CD14-positive monocyte (primary cell): ENCODE results near the gene PLXDC1. TPM values are rescaled to one million over a fixed set of nuclear protein-coding genes. Genes with fewer than 3 reads are reported as not detected.

Experiments used
- DNase-seq, 3 donors: peaks; one replicate each; pipeline ENCODE4 v3.0.0-alpha.2; 2011 to 2022
- H2AFZ ChIP-seq: 2 replicates; pipeline ENCODE4 v1.6.0; 2012; ENCODE audit warnings: mild to moderate bottlenecking, low read depth, low read length, inconsistent platforms; ENCODE audit not compliant: insufficient read depth, poor library complexity, severe bottlenecking
- H3K27ac ChIP-seq, 2 donors: 1 replicate in 1 of 2; 2 replicates in 1 of 2; pipeline ENCODE4 v1.5.1; 2012 to 2013; ENCODE audit warnings: low read length in 2 of 2, control low read depth in 1 of 2, inconsistent platforms in 1 of 2, low read depth in 1 of 2, mild to moderate bottlenecking in 1 of 2
- H3K27me3 ChIP-seq, 2 donors: one replicate each; pipeline versions ENCODE4 v1.6.0 to v1.6.1; 2011 to 2013; ENCODE audit warnings: low read length in 2 of 2; ENCODE audit not compliant: control insufficient read depth in 2 of 2, insufficient read depth in 2 of 2
- H3K36me3 ChIP-seq, 2 donors: replicated peaks in 1 of 2; 1 replicate in 1 of 2; 2 replicates in 1 of 2; pipeline versions ENCODE4 v1.5.1 to v1.6.1; 2012 to 2013; ENCODE audit warnings: low read length in 2 of 2, control low read depth in 1 of 2, inconsistent platforms in 1 of 2, mild to moderate bottlenecking in 1 of 2; ENCODE audit not compliant: insufficient read depth in 2 of 2, control insufficient read depth in 1 of 2
- H3K4me1 ChIP-seq, 2 donors: 1 replicate in 1 of 2; 2 replicates in 1 of 2; pipeline versions ENCODE4 v1.5.1 to v1.6.1; 2012 to 2013; ENCODE audit warnings: low read length in 2 of 2, control low read depth in 1 of 2, inconsistent platforms in 1 of 2, mild to moderate bottlenecking in 1 of 2, moderate library complexity in 1 of 2; ENCODE audit not compliant: insufficient read depth in 2 of 2, control insufficient read depth in 1 of 2
- H3K4me2 ChIP-seq: replicated peaks from 2 replicates; pipeline ENCODE3; 2012; ENCODE audit warnings: low read length, moderate library complexity, mild to moderate bottlenecking; ENCODE audit not compliant: poor library complexity, severe bottlenecking; ENCODE audit errors: extremely low read depth
- H3K4me3 ChIP-seq, 3 experiments: fragments of 200-600 bp in 1 of 3; sonication (generic) in 1 of 3; replicated peaks in 1 of 3; 1 replicate in 2 of 3; 2 replicates in 1 of 3; pipeline ENCODE4 v1.5.1; 2011 to 2013; ENCODE audit warnings: low read length in 3 of 3, mild to moderate bottlenecking in 3 of 3, control low read depth in 2 of 3, low read depth in 2 of 3, inconsistent platforms in 1 of 3, moderate library complexity in 1 of 3
- H3K79me2 ChIP-seq: 2 replicates; pipeline ENCODE4 v1.6.0; 2012; ENCODE audit warnings: mild to moderate bottlenecking, control low read depth, inconsistent platforms, low read length, moderate library complexity; ENCODE audit not compliant: insufficient read depth
- H3K9ac ChIP-seq: 2 replicates; pipeline ENCODE4 v1.6.0; 2017; ENCODE audit warnings: low read length, mild to moderate bottlenecking; ENCODE audit not compliant: insufficient read depth, poor library complexity, severe bottlenecking
- H3K9me3 ChIP-seq, 2 donors: replicated peaks in 1 of 2; 1 replicate in 1 of 2; 2 replicates in 1 of 2; pipeline versions ENCODE4 v1.5.1 to v1.6.1; 2012 to 2013; ENCODE audit warnings: low read length in 2 of 2, control low read depth in 1 of 2; ENCODE audit not compliant: control insufficient read depth in 1 of 2, insufficient read depth in 1 of 2
- H4K20me1 ChIP-seq: 2 replicates; pipeline ENCODE4 v1.6.0; 2012; ENCODE audit warnings: mild to moderate bottlenecking, low read length, control low read depth, moderate library complexity; ENCODE audit not compliant: insufficient read depth
- H3K27ac Mint-ChIP-seq, 7 donors: one replicate each; pipeline ENCODE4 v1.8.0; 2020; ENCODE audit warnings: mild to moderate bottlenecking in 7 of 7, mixed read lengths in 7 of 7, moderate library complexity in 6 of 7, inconsistent platforms in 2 of 7
- H3K27me3 Mint-ChIP-seq, 3 donors: one replicate each; pipeline ENCODE4 v1.8.0; 2021 to 2022; ENCODE audit warnings: low read depth in 3 of 3, mild to moderate bottlenecking in 3 of 3, mixed read lengths in 3 of 3, moderate library complexity in 3 of 3, inconsistent platforms in 1 of 3
- H3K36me3 Mint-ChIP-seq, 2 donors: one replicate each; pipeline ENCODE4 v1.8.0; 2020; ENCODE audit warnings: mixed read lengths in 2 of 2, inconsistent platforms in 1 of 2, mild to moderate bottlenecking in 1 of 2
- H3K4me1 Mint-ChIP-seq: one replicate; pipeline ENCODE4 v1.8.0; 2020; ENCODE audit warnings: mild to moderate bottlenecking, mixed read lengths
- H3K4me3 Mint-ChIP-seq, 2 donors: one replicate each; pipeline ENCODE4 v1.8.0; 2020; ENCODE audit warnings: mild to moderate bottlenecking in 2 of 2, mixed read lengths in 2 of 2, moderate library complexity in 1 of 2
- H3K9me3 Mint-ChIP-seq, 7 donors: one replicate each; pipeline ENCODE4 v1.8.0; 2020 to 2022; ENCODE audit warnings: mixed read lengths in 7 of 7, mild to moderate bottlenecking in 6 of 7, moderate library complexity in 6 of 7, inconsistent platforms in 2 of 7
- CTCF ChIP-seq: fragments of 200-600 bp; IDR thresholded peaks from one replicate; pipeline ENCODE4 v1.8.0; 2022; ENCODE audit warnings: antibody characterized with exemption, mild to moderate bottlenecking
- WGBS: methylation state at CpG from one replicate; pipeline ENCODE4 v1.1.5; 2013; ENCODE audit warnings: missing lambda C conversion rate; ENCODE audit not compliant: insufficient coverage; 5-methylcytosine and 5-hydroxymethylcytosine counted together
- intact Hi-C, 2 donors: fragments of 100-400 bp; cut with micrococcal nuclease; formaldehyde crosslinking; loops; one replicate each; pipeline versions ENCODE4 v1.15.0 to v1.15.1; 2023
- polyA plus RNA-seq, 3 donors: library from polyadenylated mRNA; depleted of rRNA in 1 of 3; unstranded in 2 of 3; stranded (reverse) in 1 of 3; fragments of 300-500 nt in 2 of 3; fragments of >200 nt in 1 of 3; fragmentation: Illumina TruSeq in 2 of 3; gene quantifications; 1 replicate in 2 of 3; 2 replicates in 1 of 3; pipeline ENCODE4 v1.2.3, GENCODE V29; 2012 to 2021

Gene PLXDC1
- polyA plus RNA-seq, 3 donors = 0.21 TPM; not detected in 2

- WGBS = 87% methylated on average over 22 of the region's 23 CpGs
- no peak overlapping the region for H3K4me3 ChIP-seq
- H4K20me1 ChIP-seq = no peaks in the 10 kb centered on the region
- intact Hi-C loops = no loop called here
- H3K4me3 Mint-ChIP-seq = no peak overlapping the region
- no peaks in the 10 kb centered on the region for H3K36me3 Mint-ChIP-seq
- peaks cover 0 to 8% of the 10 kb centered on the region in 2 donors for H3K27me3 ChIP-seq
- no peak overlapping the region for H3K27ac Mint-ChIP-seq
- TF ChIP-seq CTCF = no peak
- no peaks in the 10 kb centered on the region for H3K9me3 ChIP-seq
- no peak overlapping the region for H3K9ac ChIP-seq
- H3K79me2 ChIP-seq = no peaks in the 10 kb centered on the region
- no peak overlapping the region for H2AFZ ChIP-seq
- DNase-seq = no peak
- H3K9me3 Mint-ChIP-seq = peaks cover 0 to 2% (median 0%) of the 10 kb centered on the region in 7 donors
- peaks cover 4% of the 10 kb centered on the region for H3K4me1 Mint-ChIP-seq
- H3K27ac ChIP-seq = no peak overlapping the region
- H3K4me1 ChIP-seq = peaks cover 0 to 5% of the 10 kb centered on the region in 2 donors
- H3K4me2 ChIP-seq = no peak overlapping the region
- H3K36me3 ChIP-seq = no peaks in the 10 kb centered on the region
- H3K27me3 Mint-ChIP-seq = peaks cover 2 to 42% (median 15%) of the 10 kb centered on the region in 3 donors
Measured at GRCh38 chr17:39108461-39109375, 42.7 kb downstream of the PLXDC1 start.

GRCh38 chr17:39107973-39108372 lies 43.5 kb downstream of the PLXDC1 start:
- Histone ChIP-seq H3K27ac (no peak overlapping the region), H3K9ac (no peak overlapping the region), H3K4me2 (no peak overlapping the region), H2AFZ (no peak overlapping the region), H3K4me3 (no peak overlapping the region), H3K4me1 (peaks cover 0 to 5% of the 10 kb centered on the region in 2 donors), H3K79me2 (no peaks in the 10 kb centered on the region), H3K27me3 (peaks cover 0 to 8% of the 10 kb centered on the region in 2 donors), H3K9me3 (no peaks in the 10 kb centered on the region), H3K36me3 (no peaks in the 10 kb centered on the region), H4K20me1 (no peaks in the 10 kb centered on the region)
- Mint-ChIP-seq H3K4me1 (peaks cover 4% of the 10 kb centered on the region), H3K9me3 (peaks cover 0 to 2% (median 0%) of the 10 kb centered on the region in 7 donors), H3K27ac (no peak overlapping the region), H3K27me3 (peaks cover 2 to 42% (median 17%) of the 10 kb centered on the region in 3 donors), H3K36me3 (no peaks in the 10 kb centered on the region), H3K4me3 (no peak overlapping the region)
- DNase-seq = no peak
- WGBS = 91% methylated on average over 5 of the region's 8 CpGs
- TF ChIP-seq CTCF = no peak
- intact Hi-C loops = no loop called here
